B cell (primary cell): ENCODE results near the gene PCDH15. TPM values are rescaled to one million over a fixed set of nuclear protein-coding genes. Genes with fewer than 3 reads are reported as not detected.

Source experiments
- ATAC-seq: fragments of 200-7000 bp; cut with Tn5 transposase; one replicate; pipeline ENCODE4 v1.10.0; 2021; ENCODE audit warnings: low read depth, mild to moderate bottlenecking, moderate number of reproducible peaks, moderate library complexity
- CTCF ChIA-PET: fragments of 350-600 bp; sonication (Branson Sonifier 250); formaldehyde crosslinking; loops from one replicate; lab custom pipeline; 2021; ENCODE audit warnings: antibody characterized with exemption, inconsistent platforms; lab: Charles Lee
- POLR2A ChIA-PET: fragments of 350-600 bp; sonication (Branson Sonifier 250); formaldehyde crosslinking; loops from one replicate; lab custom pipeline; 2021; ENCODE audit warnings: antibody characterized with exemption; lab: Charles Lee
- DNase-seq: peaks from one replicate; pipeline ENCODE4 v3.0.0; 2013
- H2AFZ ChIP-seq: 2 replicates; pipeline ENCODE4 v1.6.1; 2012; ENCODE audit warnings: mild to moderate bottlenecking, low read depth, low read length; ENCODE audit not compliant: insufficient read depth, poor library complexity, severe bottlenecking
- H3K27ac ChIP-seq, 2 donors: 1 replicate in 1 of 2; 2 replicates in 1 of 2; pipeline ENCODE4 v1.5.1; 2012 to 2013; ENCODE audit warnings: low read length in 2 of 2, mild to moderate bottlenecking in 2 of 2, moderate library complexity in 1 of 2
- H3K27me3 ChIP-seq, 4 experiments: fragments of 200-600 bp in 1 of 4; sonication (generic) in 1 of 4; replicated peaks in 1 of 4; 1 replicate in 2 of 4; 2 replicates in 2 of 4; pipeline versions ENCODE4 v1.6.1 to v1.7.0; 2013 to 2016; ENCODE audit warnings: low read length in 3 of 4, mild to moderate bottlenecking in 2 of 4, mixed read lengths in 1 of 4, moderate library complexity in 1 of 4; ENCODE audit not compliant: insufficient read depth in 4 of 4, control insufficient read depth in 3 of 4; ENCODE audit errors: control extremely low read depth in 1 of 4
- H3K36me3 ChIP-seq, 2 experiments: replicated peaks in 1 of 2; 1 replicate in 1 of 2; 2 replicates in 1 of 2; pipeline versions ENCODE4 v1.6.1 to v1.7.1; 2013; ENCODE audit warnings: low read length in 1 of 2; ENCODE audit not compliant: insufficient read depth in 2 of 2, control insufficient read depth in 1 of 2; ENCODE audit errors: control extremely low read depth in 1 of 2, extremely low read depth in 1 of 2
- H3K4me1 ChIP-seq, 2 donors: fragments of 200-600 bp in 1 of 2; sonication (generic) in 1 of 2; 1 replicate in 1 of 2; 2 replicates in 1 of 2; pipeline versions ENCODE4 v1.5.1 to v1.6.1; 2013 to 2017; ENCODE audit warnings: low read length in 2 of 2; ENCODE audit not compliant: control insufficient read depth in 2 of 2, insufficient read depth in 2 of 2
- H3K4me2 ChIP-seq: replicated peaks from 2 replicates; pipeline ENCODE3; 2012; ENCODE audit warnings: mild to moderate bottlenecking, low read depth, low read length; ENCODE audit not compliant: poor library complexity, severe bottlenecking
- H3K4me3 ChIP-seq, 5 experiments: fragments of 200-600 bp in 1 of 5; sonication (generic) in 1 of 5; 1 replicate in 3 of 5; 2 replicates in 2 of 5; pipeline versions ENCODE4 v1.5.1 to v1.7.0; 2011 to 2016; ENCODE audit warnings: low read length in 4 of 5, mild to moderate bottlenecking in 4 of 5, low read depth in 2 of 5, control low read depth in 1 of 5, moderate library complexity in 1 of 5; ENCODE audit not compliant: insufficient read depth in 1 of 5; ENCODE audit errors: control extremely low read depth in 1 of 5, extremely low read depth in 1 of 5
- H3K79me2 ChIP-seq: fragments of 200-600 bp; sonication (generic); one replicate; pipeline ENCODE4 v1.6.0; 2016; ENCODE audit warnings: low read length; ENCODE audit not compliant: control insufficient read depth, insufficient read depth
- H3K9ac ChIP-seq: fragments of 200-600 bp; sonication (generic); 2 replicates; pipeline ENCODE4 v1.6.1; 2017; ENCODE audit warnings: mild to moderate bottlenecking, low read length, moderate library complexity
- H3K9me3 ChIP-seq, 3 donors: one replicate each; pipeline versions ENCODE4 v1.6.1 to v1.7.1; 2013; ENCODE audit warnings: low read length in 2 of 3; ENCODE audit not compliant: control insufficient read depth in 2 of 3, insufficient read depth in 1 of 3; ENCODE audit errors: control extremely low read depth in 1 of 3
- H4K20me1 ChIP-seq: 2 replicates; pipeline ENCODE4 v1.6.0; 2012; ENCODE audit warnings: mild to moderate bottlenecking, low read length; ENCODE audit not compliant: insufficient read depth, control insufficient read depth, poor library complexity, severe bottlenecking
- H3K27ac Mint-ChIP-seq: one replicate; pipeline ENCODE4 v1.8.0; 2021; ENCODE audit warnings: mixed read lengths
- H3K27me3 Mint-ChIP-seq: one replicate; pipeline ENCODE4 v1.8.0; 2021; ENCODE audit warnings: mixed read lengths
- H3K4me1 Mint-ChIP-seq: one replicate; pipeline ENCODE4 v1.8.0; 2021; ENCODE audit warnings: mixed read lengths
- H3K4me3 Mint-ChIP-seq: one replicate; pipeline ENCODE4 v1.8.0; 2021; ENCODE audit warnings: mixed read lengths
- H3K9me3 Mint-ChIP-seq: one replicate; pipeline ENCODE4 v1.8.0; 2022; ENCODE audit warnings: mixed read lengths; ENCODE audit not compliant: insufficient read depth
- CTCF ChIP-seq: fragments of 200-600 bp; IDR thresholded peaks from one replicate; pipeline ENCODE4 v1.8.0; 2022; ENCODE audit warnings: antibody characterized with exemption, mild to moderate bottlenecking
- EZH2 ChIP-seq: IDR thresholded peaks from 2 replicates; pipeline ENCODE4 v1.6.1; 2012; ENCODE audit warnings: borderline replicate concordance, low read depth, mild to moderate bottlenecking, moderate library complexity, low read length; ENCODE audit not compliant: insufficient read depth, poor library complexity, severe bottlenecking
- WGBS: methylation state at CpG from one replicate; pipeline ENCODE4 v1.1.5; 2013; ENCODE audit warnings: missing lambda C conversion rate; ENCODE audit not compliant: insufficient coverage; 5-methylcytosine and 5-hydroxymethylcytosine counted together
- intact Hi-C: fragments of 100-400 bp; cut with micrococcal nuclease; formaldehyde crosslinking; loops from one replicate; pipeline ENCODE4 v1.10.0; 2022
- polyA plus RNA-seq: library from polyadenylated mRNA; depleted of rRNA; stranded (reverse); fragments of >200 nt; gene quantifications from 2 replicates; pipeline ENCODE4 v1.2.3, GENCODE V29; 2012
- total RNA-seq, 2 donors: library from RNA; stranded (reverse); fragments of 120-200 nt in 1 of 2; gene quantifications; 1 replicate in 1 of 2; 2 replicates in 1 of 2; pipeline versions ENCODE4 v1.2.3 to v1.2.4, GENCODE V29; 2013 to 2022

The PCDH15 gene
- total and polyA plus RNA-seq, 2 donors (not counting 1 experiment from before 2014, with no cell fraction given) = not detected

GRCh38 chr10:54478601-54479000, 322.4 kb downstream of the PCDH15 start:
- no peak overlapping the region for H3K4me3 Mint-ChIP-seq
- TF ChIP-seq EZH2 (no peak), CTCF (no peak)
- CTCF ChIA-PET = no interaction called here
- no CpG with 5 or more reads among the region's 3 CpGs for WGBS
- Histone ChIP-seq H3K4me3 (no peak overlapping the region), H3K9me3 (no peaks in the 10 kb centered on the region), H3K79me2 (no peaks in the 10 kb centered on the region), H4K20me1 (no peaks in the 10 kb centered on the region), H3K36me3 (no peaks in the 10 kb centered on the region), H2AFZ (no peak overlapping the region), H3K27me3 (no peaks in the 10 kb centered on the region), H3K4me2 (no peak overlapping the region), H3K27ac (no peak overlapping the region), H3K4me1 (no peaks in the 10 kb centered on the region), H3K9ac (no peak overlapping the region)
- no peaks in the 10 kb centered on the region for H3K9me3 Mint-ChIP-seq
- ATAC-seq (no peak), DNase-seq (no peak)
- H3K27ac Mint-ChIP-seq = no peak overlapping the region
- intact Hi-C loops = no loop called here
- H3K27me3 Mint-ChIP-seq = no peaks in the 10 kb centered on the region
- no peaks in the 10 kb centered on the region for H3K4me1 Mint-ChIP-seq
- POLR2A ChIA-PET = no interaction called here

- Histone ChIP-seq H3K79me2 (no peaks in the 10 kb centered on the region), H2AFZ (no peak overlapping the region), H3K27me3 (no peaks in the 10 kb centered on the region), H3K9ac (no peak overlapping the region), H3K4me2 (no peak overlapping the region), H3K36me3 (no peaks in the 10 kb centered on the region), H3K4me3 (no peak overlapping the region), H3K4me1 (no peaks in the 10 kb centered on the region), H4K20me1 (no peaks in the 10 kb centered on the region), H3K27ac (no peak overlapping the region), H3K9me3 (no peaks in the 10 kb centered on the region)
- no peaks in the 10 kb centered on the region for H3K27me3 Mint-ChIP-seq
- WGBS = no CpG with 5 or more reads among the region's 4 CpGs
- CTCF ChIA-PET = no interaction called here
- intact Hi-C loops = no loop called here
- TF ChIP-seq CTCF (no peak), EZH2 (no peak)
- no peak overlapping the region for H3K4me3 Mint-ChIP-seq
- ATAC-seq = no peak
- no peak overlapping the region for H3K27ac Mint-ChIP-seq
- no peak for DNase-seq
- no peaks in the 10 kb centered on the region for H3K4me1 Mint-ChIP-seq
- POLR2A ChIA-PET = no interaction called here
- H3K9me3 Mint-ChIP-seq = no peaks in the 10 kb centered on the region
Observed at GRCh38 chr10:54477738-54478137, 323.3 kb downstream of the PCDH15 start.
